ENCODE measurements around the gene IRS2.

The IRS2 gene

DNA sequence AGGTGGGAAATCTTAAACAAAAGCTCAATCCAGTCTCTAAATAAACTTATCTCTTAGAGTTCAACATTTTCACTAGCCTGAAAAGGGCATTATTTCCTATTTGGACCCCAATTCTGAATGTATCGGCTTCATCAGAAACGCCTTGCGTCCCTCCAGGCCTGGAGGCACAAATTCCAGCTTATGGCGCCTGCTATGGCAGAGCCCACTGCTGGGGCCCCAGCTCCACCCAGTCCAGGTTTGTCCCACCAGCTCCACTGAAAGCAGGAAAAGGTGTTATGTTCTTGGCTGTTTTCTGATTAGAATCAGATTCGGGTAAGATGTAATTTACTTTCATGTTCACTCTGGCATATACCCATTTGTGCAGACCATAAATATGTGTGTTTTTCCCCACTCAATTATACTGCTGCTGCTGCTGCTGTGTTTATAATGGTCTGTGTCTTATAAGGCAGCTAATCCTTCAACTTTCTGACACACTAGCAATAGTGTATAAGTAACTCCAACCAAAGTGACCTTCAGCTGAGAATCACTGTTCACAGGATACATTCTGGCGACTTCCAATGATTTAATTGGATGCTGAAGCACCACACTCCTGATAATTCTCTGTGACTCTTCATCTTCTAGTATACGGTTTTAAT, 6.4 kb downstream of the IRS2 start:
- no peak for DNase-seq (ENCODE audit: low read depth)

GRCh38 chr13:109779074-109779473, 7.3 kb downstream of the IRS2 start:
- DNase-seq (ENCODE audit: low read depth) = no peak

DNA sequence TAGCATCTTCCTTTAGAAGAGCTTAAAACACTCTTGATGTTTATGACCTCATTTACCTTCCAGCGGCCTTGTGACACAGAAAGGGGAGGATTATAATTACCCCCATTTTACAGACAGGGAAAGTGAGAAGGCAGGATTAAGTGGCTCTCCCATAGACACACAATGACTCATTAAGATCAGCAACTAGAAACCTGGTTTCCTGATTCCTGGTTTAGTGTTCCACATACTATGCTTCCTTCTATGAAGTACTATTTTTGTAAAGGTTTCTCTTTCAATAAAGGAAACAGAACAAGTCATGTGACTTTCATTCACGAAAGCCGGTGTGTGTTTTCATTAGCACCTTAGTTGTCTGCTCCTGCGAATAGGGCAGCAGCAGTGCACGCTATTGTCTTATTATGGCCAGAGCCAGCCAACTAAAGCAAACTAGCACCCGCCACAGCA, 8.3 kb downstream of the IRS2 start:
- peak; percentile 61 for DNase-seq (ENCODE audit: low read depth)

- no peak for DNase-seq (ENCODE audit: low read depth)
Measured at GRCh38 chr13:109776575-109776974, 9.8 kb downstream of the IRS2 start.

DNA sequence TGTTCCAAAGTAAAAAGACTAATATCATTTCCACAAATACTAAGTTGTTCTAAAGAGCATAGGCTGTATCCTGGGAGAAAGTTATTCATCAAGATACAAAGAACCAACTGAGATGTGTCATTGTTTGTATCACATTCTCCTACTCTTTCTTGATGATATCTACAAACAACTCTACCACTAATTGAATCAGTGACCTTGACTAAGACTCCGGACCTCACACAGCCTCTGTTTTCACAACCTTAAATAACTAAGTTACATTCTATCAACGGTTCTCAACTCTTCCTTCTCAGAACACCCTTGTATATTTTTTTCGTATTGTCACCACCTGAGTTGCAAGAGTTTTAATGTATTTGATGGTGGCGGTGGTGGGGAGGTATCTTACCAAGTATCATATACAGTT, 12.6 kb downstream of the IRS2 start:
- no peak for DNase-seq (ENCODE audit: low read depth)

DNA sequence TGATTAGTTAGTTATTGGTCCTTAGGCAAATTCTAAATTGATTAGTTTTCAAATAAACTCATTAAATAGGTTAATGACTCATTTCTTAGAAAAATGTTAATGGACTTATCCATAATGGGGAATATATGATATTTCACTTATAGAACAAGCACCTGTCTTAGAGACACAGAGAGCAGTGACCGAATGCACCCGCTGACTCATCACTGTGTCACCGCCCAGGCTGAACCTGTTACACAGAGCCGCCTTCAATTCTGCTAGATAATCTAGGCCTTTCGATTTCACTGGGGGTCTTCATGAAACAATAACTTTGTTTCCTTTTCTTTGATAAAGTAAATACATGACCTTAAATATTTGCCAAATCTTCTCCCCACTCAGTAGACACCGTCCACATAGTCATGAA, 13.1 kb downstream of the IRS2 start:
- peak; percentile 56 for DNase-seq (ENCODE audit: low read depth)

GRCh38 chr13:109771926-109772325, 14.5 kb downstream of the IRS2 start:
- no peak for DNase-seq (ENCODE audit: low read depth)

GRCh38 chr13:109770436-109770835, 15.9 kb downstream of the IRS2 start:
- DNase-seq (ENCODE audit: low read depth) = no peak

GRCh38 chr13:109769921-109770320, 16.5 kb downstream of the IRS2 start:
- DNase-seq (ENCODE audit: low read depth) = no peak

DNA sequence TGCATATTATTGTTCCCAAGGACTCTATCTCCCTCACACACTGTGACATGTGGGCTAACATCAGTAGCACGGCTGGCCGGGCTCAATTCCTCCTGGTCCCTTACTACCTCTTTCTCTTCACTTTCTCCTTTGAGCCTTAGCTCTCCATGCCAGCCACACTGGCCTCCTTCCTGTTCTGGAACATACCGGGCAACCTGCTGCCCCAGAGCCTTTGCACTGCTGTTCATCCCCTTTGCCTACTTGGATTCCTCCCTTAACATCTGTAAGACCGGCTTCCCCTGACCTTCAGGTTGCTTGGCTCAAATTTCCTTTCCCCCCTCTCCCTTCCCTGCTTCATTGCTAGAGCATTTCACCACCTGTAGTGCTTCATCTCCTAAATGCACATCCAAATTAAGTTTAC, 17.1 kb downstream of the IRS2 start:
- DNase-seq (ENCODE audit: low read depth) = no peak

- no peak for DNase-seq (ENCODE audit: low read depth)
Measured at GRCh38 chr13:109768616-109769015, 17.8 kb downstream of the IRS2 start.

DNA sequence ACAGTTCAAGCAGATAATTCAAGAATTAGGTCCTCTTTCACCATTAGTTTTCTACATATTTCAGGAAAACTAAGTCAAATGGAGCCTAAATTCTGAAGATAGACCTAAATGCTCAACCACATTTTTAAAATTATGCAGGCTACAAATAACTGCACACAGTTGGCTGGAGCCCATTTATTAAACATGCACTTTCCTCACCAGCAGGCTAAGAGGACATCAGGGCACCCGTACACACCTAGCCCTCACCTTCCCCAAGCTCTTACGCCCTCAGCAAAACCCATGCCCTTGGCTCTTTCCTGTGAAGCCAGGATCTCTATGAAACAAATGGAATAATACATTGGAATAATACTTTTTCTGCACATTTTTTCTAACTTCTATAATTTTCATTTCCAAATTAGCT, 18.2 kb downstream of the IRS2 start:
- no peak for DNase-seq (ENCODE audit: low read depth)

DNA sequence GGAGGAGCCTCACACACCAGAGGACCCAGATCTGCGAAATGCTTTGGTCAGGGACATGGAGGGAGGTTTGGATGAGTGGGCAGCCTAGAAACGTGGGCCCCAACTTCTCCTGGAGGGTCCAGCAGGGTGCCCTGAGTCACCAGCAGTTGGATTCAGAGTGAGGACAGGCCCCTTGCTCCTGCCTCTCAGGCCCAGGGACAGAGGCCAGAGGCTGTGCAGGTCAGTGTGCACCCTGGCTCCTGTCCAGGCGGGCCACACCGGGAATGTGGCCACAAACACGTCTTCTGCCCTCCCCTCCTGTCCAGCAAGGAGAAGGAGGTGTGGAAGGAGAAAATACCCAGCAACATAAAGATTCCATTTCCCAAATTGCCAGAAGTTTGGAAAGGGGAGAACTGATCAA, 19.4 kb downstream of the IRS2 start:
- DNase-seq (ENCODE audit: low read depth) = no peak

GRCh38 chr13:109764470-109765291, 21.7 kb downstream of the IRS2 start:
- DNase-seq (ENCODE audit: low read depth) = peak; percentile 38

DNA sequence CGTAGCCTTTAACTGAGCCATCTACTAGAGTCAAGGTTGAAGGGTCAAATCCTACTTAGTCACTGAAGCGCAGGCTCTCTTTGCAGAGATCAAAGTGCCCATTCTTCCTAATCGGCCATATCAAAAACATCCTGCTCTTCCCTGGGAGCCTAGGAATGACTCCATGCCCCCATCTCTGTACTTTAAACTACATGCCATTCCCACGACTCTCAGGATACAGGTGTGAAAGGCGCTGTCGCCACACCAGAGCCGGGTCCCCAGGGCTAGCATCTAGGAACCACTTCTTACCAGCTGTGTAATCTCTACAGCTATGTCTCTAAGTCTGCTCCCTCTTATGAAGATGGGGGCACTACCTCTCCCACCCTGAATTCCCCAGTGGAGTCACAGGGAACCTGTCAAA, 22.3 kb downstream of the IRS2 start:
- DNase-seq (ENCODE audit: low read depth) = no peak

DNA sequence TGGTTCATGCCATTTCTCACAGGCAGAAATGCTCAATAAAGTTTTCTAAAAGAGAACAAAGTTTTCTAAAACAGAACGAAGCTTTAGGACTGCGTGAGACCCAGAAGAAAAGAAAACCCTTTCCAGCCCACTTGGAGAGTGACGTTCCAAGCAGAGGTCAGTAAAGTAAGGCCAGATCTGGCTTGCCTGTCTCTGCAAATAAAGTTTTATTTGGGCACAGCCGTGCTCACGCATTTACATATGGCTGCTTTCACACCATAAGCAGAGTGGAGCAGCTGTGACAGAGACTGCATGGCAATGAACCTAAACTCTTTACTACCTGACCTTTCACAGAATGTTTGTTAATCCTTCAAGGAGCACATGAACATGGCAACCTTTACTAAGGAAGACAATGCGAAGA, 23.6 kb downstream of the IRS2 start:
- DNase-seq (ENCODE audit: low read depth) = no peak

DNA sequence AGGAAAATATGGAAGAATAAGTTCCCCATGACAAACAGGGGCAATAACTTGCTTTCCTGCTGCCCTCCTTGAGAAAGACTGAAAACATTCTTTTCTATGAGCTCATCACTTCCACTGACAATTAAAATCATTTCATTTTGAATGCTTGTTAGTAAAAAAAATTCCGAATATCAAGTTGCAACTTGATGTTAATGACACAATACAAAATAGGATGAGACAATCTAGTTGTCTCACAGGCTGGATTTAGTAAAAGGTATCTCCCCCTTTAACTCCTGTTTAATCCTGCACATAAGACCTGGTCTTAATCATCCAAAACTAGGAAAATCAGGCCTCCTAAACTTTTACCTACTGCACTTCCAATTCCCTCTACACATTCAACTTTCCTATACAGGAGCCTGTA, 24.7 kb downstream of the IRS2 start:
- DNase-seq (ENCODE audit: low read depth) = no peak

GRCh38 chr13:109760951-109761350, 25.4 kb downstream of the IRS2 start:
- DNase-seq (ENCODE audit: low read depth) = no peak

DNA sequence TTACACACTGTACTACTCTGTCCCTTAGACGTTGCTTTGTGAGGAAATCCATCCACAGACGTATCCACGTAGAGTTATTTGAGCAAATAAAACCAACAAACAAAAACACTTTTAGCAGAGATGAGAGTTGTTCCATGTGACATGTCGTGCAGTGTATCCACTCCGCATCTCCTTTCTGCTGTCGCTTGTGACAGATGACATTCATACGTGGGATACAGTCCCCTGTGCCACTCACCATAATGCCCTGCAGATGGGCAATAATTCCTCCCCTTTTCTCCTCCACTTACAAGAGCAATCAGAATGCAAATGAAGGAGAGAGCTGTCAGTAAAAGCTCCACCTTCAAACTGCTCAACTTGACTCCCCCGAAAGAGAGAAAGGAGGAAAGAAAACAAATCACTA, 26.0 kb downstream of the IRS2 start:
- no peak for DNase-seq (ENCODE audit: low read depth)

DNA sequence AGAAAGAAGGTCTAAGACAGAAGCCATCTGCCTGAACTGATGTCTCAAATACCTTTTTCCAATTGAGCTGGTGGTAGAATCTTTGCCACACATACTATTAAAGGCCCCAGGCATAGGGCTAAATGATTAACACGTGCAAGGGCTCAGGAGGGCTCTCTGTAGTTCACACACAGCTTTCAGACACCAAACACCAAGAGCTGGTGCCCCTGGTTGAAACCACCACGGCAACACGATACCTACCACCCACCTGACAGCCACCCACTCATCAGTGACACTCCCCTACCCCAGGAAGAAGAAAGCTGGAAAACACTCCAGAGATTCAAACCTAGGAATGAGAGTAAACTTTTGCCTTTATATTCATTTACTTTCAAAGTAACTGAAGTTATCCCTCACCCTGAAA, 26.8 kb downstream of the IRS2 start:
- DNase-seq (ENCODE audit: low read depth) = no peak

- no peak for DNase-seq (ENCODE audit: low read depth)
Measured at GRCh38 chr13:109758937-109759480, 27.4 kb downstream of the IRS2 start.

DNA sequence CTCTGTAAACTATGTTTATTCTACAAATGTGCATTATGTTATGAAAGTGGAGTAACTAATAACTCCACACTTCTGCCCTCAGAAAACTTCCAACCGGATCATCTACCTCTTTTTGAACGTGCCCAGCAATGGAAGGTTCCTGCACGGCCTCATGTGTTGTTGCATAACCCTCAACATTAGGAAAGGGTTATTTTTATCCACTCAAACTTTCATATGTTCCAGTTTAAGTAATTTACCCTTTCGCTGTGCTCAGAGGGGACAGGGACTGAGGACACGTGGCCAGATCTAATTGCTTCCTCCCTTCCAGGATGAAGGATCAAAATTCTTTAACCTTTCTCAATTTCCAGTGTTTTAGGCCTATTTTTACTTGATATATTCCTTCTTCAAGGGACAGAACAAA, 29.6 kb downstream of the IRS2 start:
- DNase-seq (ENCODE audit: low read depth) = no peak

DNA sequence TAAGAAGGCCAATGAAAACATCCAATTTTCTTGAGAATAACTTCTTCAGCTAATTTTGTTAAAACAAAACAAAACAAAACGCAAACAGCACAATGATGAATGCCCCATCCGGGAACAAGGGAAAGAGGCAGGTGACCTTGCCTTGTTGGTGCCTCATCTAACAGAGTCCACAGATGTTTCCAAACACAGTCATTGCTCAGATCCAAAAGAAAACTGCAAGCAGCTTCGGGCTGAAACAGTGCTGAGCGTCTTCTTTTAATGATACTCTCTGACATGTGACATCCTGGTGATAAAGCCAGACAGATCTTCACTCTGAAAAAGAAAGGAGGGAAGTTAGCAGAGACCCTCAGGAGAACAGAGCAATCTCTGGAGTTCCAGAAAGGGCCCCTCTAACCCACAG, 30.4 kb downstream of the IRS2 start:
- DNase-seq (ENCODE audit: low read depth) = no peak

- no peak for DNase-seq (ENCODE audit: low read depth)
Measured at GRCh38 chr13:109755551-109755950, 30.8 kb downstream of the IRS2 start.
